Measurements from ENCODE around the gene KCNQ1. TPM values are rescaled to one million over a fixed set of nuclear protein-coding genes. Genes with fewer than 3 reads are reported as not detected.

Gene KCNQ1
- polyA plus RNA-seq, 1 of the 3 experiments (the other 2 are of a cell fraction), result 0.05 TPM

DNA sequence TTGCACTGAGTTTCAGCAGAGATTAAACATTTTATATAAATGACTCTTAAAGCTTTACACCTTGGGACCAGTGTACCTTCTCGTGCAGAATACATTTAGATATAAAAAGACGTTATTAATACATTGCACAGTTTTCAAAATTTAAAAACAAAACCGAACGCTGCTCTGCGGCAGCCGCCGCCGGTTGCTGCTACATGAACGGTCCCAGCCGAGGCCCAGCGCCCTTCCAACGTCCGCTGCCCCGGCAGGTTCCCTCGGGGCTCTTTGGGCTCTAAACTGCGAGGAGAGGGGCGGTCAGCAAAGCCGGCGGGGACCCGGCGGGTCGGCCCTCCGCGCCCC lies 438.8 kb downstream of the KCNQ1 start:
- Histone ChIP-seq H3K27ac (ENCODE audit: low read depth in 2 of 2, low read length in 1 of 2) (no peak overlapping the region; a peak in 1 of 4 replicates), H3K36me3 (replicated peaks in 1 of 2; ENCODE audit: control insufficient read depth in 1 of 2, insufficient read depth in 2 of 2, low read length in 1 of 2) (no peaks in the 10 kb centered on the region), H3K9me3 (no peaks in the 10 kb centered on the region), H2AFZ (ENCODE audit: low read depth) (no peak overlapping the region), H3K9ac (no peak overlapping the region), H3K9me2 (no peaks in the 10 kb centered on the region), H3K4me2 (peak overlapping the region; percentile 73), H4K20me1 (ENCODE audit: insufficient read depth) (no peaks in the 10 kb centered on the region), H3F3A (replicated peaks; ENCODE audit: insufficient read depth) (peaks cover 7% of the 10 kb centered on the region), H3K4me3 (ENCODE audit: low read depth in 2 of 2, low read length in 1 of 2) (peak overlapping the region; percentile 58 to 64; a peak in 3 of 4 replicates), H3K4me1 (ENCODE audit: control insufficient read depth in 1 of 2, insufficient read depth in 2 of 2, low read depth in 1 of 2, low read length in 1 of 2) (peaks cover 3 to 40% of the 10 kb centered on the region in 2 experiments; a peak in 1 of 4 replicates), H3K27me3 (ENCODE audit: insufficient read depth) (no peaks in the 10 kb centered on the region), H3K79me2 (ENCODE audit: insufficient read depth) (no peaks in the 10 kb centered on the region)
- no peak for TF ChIP-seq RXRA (IDR thresholded peaks at IDR 0.05; ENCODE audit: borderline replicate concordance, low read depth)
- TF ChIP-seq FOSL2 (IDR thresholded peaks at IDR 0.05; ENCODE audit: borderline replicate concordance, low read depth), result no peak
- no peak for TF ChIP-seq TCF12 (IDR thresholded peaks at IDR 0.05)
- TF ChIP-seq EP300 (IDR thresholded peaks at IDR 0.05; ENCODE audit: borderline replicate concordance in 1 of 2, low read depth in 1 of 2, low read length in 1 of 2), result no peak
- no peak for TF ChIP-seq NFIC (IDR thresholded peaks at IDR 0.05; ENCODE audit: borderline replicate concordance)
- TF ChIP-seq, protein P1, sequence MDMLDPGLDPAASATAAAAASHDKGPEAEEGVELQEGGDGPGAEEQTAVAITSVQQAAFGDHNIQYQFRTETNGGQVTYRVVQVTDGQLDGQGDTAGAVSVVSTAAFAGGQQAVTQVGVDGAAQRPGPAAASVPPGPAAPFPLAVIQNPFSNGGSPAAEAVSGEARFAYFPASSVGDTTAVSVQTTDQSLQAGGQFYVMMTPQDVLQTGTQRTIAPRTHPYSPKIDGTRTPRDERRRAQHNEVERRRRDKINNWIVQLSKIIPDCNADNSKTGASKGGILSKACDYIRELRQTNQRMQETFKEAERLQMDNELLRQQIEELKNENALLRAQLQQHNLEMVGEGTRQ (IDR thresholded peaks at IDR 0.05; ENCODE audit: borderline replicate concordance, low read depth, low read length), result no peak
- no peak for DNase-seq
- 68% methylated on average over 14 of the region's 24 CpGs for WGBS (ENCODE audit: low lambda C conversion rate)
- ChIA-PET POLR2A (interaction anchor here (4.6 kb wide), 1 partner anchor 105 kb away, joined by 25 read pairs; no protein-coding TSS in a partner anchor), CTCF (interaction anchor here (0.9 to 16.8 kb wide), 8 partner anchors 9 to 346 kb away, joined by 3 to 1016 read pairs (median 4); no protein-coding TSS in a partner anchor)

DNA sequence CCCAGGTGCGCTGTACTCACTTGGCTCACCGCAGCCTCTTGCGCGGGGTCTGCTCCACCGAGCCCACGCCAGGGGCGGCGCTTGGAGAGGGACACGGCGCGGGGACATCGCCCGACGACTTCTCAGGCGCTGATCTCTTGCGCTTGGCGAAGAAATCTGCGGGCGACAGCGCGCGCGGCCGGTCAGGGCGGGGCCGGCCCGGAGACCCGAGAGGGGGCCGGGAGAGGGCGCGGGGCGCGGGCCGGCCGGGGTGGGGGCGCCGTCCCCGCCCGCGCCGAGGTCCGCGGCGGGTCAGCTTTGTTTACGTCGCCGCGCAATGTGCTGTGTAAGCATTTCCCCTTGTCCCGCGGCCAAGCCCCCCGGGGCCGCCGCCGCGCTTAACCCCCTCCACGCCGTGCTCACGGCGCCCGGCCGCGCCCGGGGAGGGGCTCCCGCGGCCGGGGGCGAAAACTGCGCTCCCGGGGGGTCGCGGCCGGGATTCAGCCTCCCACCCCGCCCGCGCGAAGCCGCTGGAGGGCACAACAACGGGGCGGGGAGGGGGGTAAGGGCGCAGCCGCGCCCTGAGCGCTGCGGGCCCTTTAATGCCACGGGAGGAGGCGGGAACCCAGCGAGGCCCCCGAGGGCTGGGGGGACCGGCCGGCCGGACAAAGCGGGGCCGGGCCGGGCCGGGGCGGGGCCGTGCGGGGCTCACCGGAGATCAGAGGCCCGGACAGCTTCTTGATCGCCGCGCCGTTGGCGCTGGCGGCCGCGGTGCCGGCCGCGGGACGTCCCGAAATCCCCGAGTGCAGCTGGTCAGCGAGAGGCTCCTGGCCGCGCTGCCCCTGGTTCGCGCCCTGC lies 439.4 kb downstream of the KCNQ1 start:
- H3F3A ChIP-seq (replicated peaks; ENCODE audit: insufficient read depth), result peaks cover 7% of the 10 kb centered on the region
- no peaks in the 10 kb centered on the region for H3K27me3 ChIP-seq (ENCODE audit: insufficient read depth)
- DNase-seq, result peak; percentile 79
- ChIA-PET CTCF (interaction anchor here (0.6 to 16.8 kb wide), 22 partner anchors 10 to 347 kb away, joined by 3 to 1016 read pairs (median 4); no protein-coding TSS in a partner anchor), POLR2A (interaction anchor here (1.0 to 4.6 kb wide), 6 partner anchors 8 to 353 kb away, joined by 3 to 25 read pairs (median 5); no protein-coding TSS in a partner anchor)
- peak overlapping the region; percentile 53; the same call in 1 of the 2 replicates for H3K9ac ChIP-seq
- TF ChIP-seq SIN3A (IDR thresholded peaks at IDR 0.05; ENCODE audit: borderline replicate concordance, low read depth, low read length), result no peak
- TF ChIP-seq FOXM1 (IDR thresholded peaks at IDR 0.05; ENCODE audit: low read depth), result no peak
- TF ChIP-seq CHD2 (IDR thresholded peaks at IDR 0.05; ENCODE audit: low read length, partially characterized antibody), result no peak
- TF ChIP-seq RCOR1 (IDR thresholded peaks at IDR 0.05; ENCODE audit: low read length), result no peak
- TF ChIP-seq, protein P2, sequence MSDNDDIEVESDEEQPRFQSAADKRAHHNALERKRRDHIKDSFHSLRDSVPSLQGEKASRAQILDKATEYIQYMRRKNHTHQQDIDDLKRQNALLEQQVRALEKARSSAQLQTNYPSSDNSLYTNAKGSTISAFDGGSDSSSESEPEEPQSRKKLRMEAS (IDR thresholded peaks at IDR 0.05; ENCODE audit: low read depth), result no peak
- TF ChIP-seq, protein P1 (IDR thresholded peaks at IDR 0.05; ENCODE audit: borderline replicate concordance, low read depth, low read length), result no peak
- no peak for TF ChIP-seq JUND (IDR thresholded peaks at IDR 0.05)
- TF ChIP-seq EP300 (IDR thresholded peaks at IDR 0.05; ENCODE audit: borderline replicate concordance in 1 of 2, low read depth in 1 of 2, low read length in 1 of 2), result no peak
- no peak for TF ChIP-seq TAF1 (IDR thresholded peaks at IDR 0.05; ENCODE audit: borderline replicate concordance, low read depth, low read length)
- TF ChIP-seq FOSL2 (IDR thresholded peaks at IDR 0.05; ENCODE audit: borderline replicate concordance, low read depth), result no peak
- TF ChIP-seq ELF1 (IDR thresholded peaks at IDR 0.05), result no peak
- no peak for TF ChIP-seq EZH2phosphoT487 (IDR thresholded peaks at IDR 0.05; ENCODE audit: borderline replicate concordance, low read depth)
- H3K4me3 ChIP-seq (ENCODE audit: low read depth in 2 of 2, low read length in 1 of 2), result peak overlapping the region; percentile 58 to 64
- WGBS (ENCODE audit: low lambda C conversion rate), result 2% methylated on average over 13 of the region's 119 CpGs
- H2AFZ ChIP-seq (ENCODE audit: low read depth), result 0 out of 2 replicates have a peak overlapping the region, but pooled peaks have one; percentile 46
- no peaks in the 10 kb centered on the region for H3K79me2 ChIP-seq (ENCODE audit: insufficient read depth)
- no peaks in the 10 kb centered on the region for H3K9me3 ChIP-seq
- H3K4me1 ChIP-seq (ENCODE audit: control insufficient read depth in 1 of 2, insufficient read depth in 2 of 2, low read depth in 1 of 2, low read length in 1 of 2), result peaks cover 3 to 40% of the 10 kb centered on the region in 2 experiments; a peak in 1 of 4 replicates
- H3K4me2 ChIP-seq, result peak overlapping the region; percentile 73
- no peaks in the 10 kb centered on the region for H3K36me3 ChIP-seq (replicated peaks in 1 of 2; ENCODE audit: control insufficient read depth in 1 of 2, insufficient read depth in 2 of 2, low read length in 1 of 2)
- no peaks in the 10 kb centered on the region for H3K9me2 ChIP-seq
- H3K27ac ChIP-seq (ENCODE audit: low read depth in 2 of 2, low read length in 1 of 2), result peak overlapping the region in 1 of 2 experiments; percentile 34; a peak in 1 of 4 replicates
- H4K20me1 ChIP-seq (ENCODE audit: insufficient read depth), result no peaks in the 10 kb centered on the region

Measured in SK-N-SH (cell line).